Activated CD4-positive, alpha-beta T cell treated with anti-CD3 and anti-CD28 coated beads for 4 hours (primary cell): ENCODE results near the gene USP12.

ENCODE experiments used
- DNase-seq, 2 donors: peaks; one replicate each; pipeline ENCODE4 v3.0.0-alpha.2; 2020

Gene USP12

GRCh38 chr13:27183561-27184147 is 12.0 kb upstream of the USP12 start:
- DNase-seq, result no peak

GRCh38 chr13:27182844-27183497 is 11.4 kb upstream of the USP12 start:
- no peak for DNase-seq

- DNase-seq, result no peak
Observed at GRCh38 chr13:27182054-27182453, 10.4 kb upstream of the USP12 start.

- DNase-seq, result no peak
Observed at GRCh38 chr13:27177852-27178251, 6.2 kb upstream of the USP12 start.

GRCh38 chr13:27176470-27177410 is 5.1 kb upstream of the USP12 start:
- DNase-seq, result no peak

- DNase-seq, result no peak
Observed at GRCh38 chr13:27174766-27175455, 3.3 kb upstream of the USP12 start.

GRCh38 chr13:27172495-27172842 is 858 bp upstream of the USP12 start:
- peak in 1 of 2 donors; percentile 11 for DNase-seq

- peak; percentile 88 to 91 for DNase-seq
Observed at GRCh38 chr13:27171827-27172494, 350 bp upstream of the USP12 start.

- peak; percentile 33 to 36 for DNase-seq
Observed at GRCh38 chr13:27170516-27171243, 931 bp downstream of the USP12 start.

GRCh38 chr13:27170221-27170515 is 1.4 kb downstream of the USP12 start:
- no peak for DNase-seq

- no peak for DNase-seq
Observed at GRCh38 chr13:27168906-27169657, 2.5 kb downstream of the USP12 start.

- DNase-seq, result no peak
Observed at GRCh38 chr13:27168086-27168485, 3.5 kb downstream of the USP12 start.

GRCh38 chr13:27166313-27166712 is 5.3 kb downstream of the USP12 start:
- no peak for DNase-seq

- DNase-seq, result no peak
Observed at GRCh38 chr13:27161980-27162379, 9.6 kb downstream of the USP12 start.

- DNase-seq, result no peak
Observed at GRCh38 chr13:27161423-27161822, 10.2 kb downstream of the USP12 start.

GRCh38 chr13:27160657-27161295 is 10.8 kb downstream of the USP12 start:
- DNase-seq, result no peak

GRCh38 chr13:27159806-27160563 is 11.6 kb downstream of the USP12 start:
- DNase-seq, result no peak

- no peak for DNase-seq
Observed at GRCh38 chr13:27158335-27158734, 13.3 kb downstream of the USP12 start.

GRCh38 chr13:27151798-27152599 is 19.6 kb downstream of the USP12 start:
- DNase-seq, result no peak
